Ishikawa (cell line): ENCODE results near the gene KEL.

ENCODE experiments used
- CEBPB ChIP-seq: IDR thresholded peaks from 2 replicates; pipeline ENCODE4 v1.6.1; 2012
- CREB1 ChIP-seq: IDR thresholded peaks from 2 replicates; pipeline ENCODE4 v1.6.1; 2012; ENCODE audit warnings: low read depth
- EGR1 ChIP-seq: IDR thresholded peaks from 2 replicates; pipeline ENCODE4 v1.6.1; 2012
- EP300 ChIP-seq: IDR thresholded peaks from 2 replicates; pipeline ENCODE4 v1.6.1; 2012; ENCODE audit warnings: borderline replicate concordance
- FOXM1 ChIP-seq: IDR thresholded peaks from 2 replicates; pipeline ENCODE4 v1.6.1; 2012; ENCODE audit warnings: low read depth, borderline replicate concordance
- NFIC ChIP-seq: IDR thresholded peaks from 2 replicates; pipeline ENCODE4 v1.6.1; 2012
- RAD21 ChIP-seq: IDR thresholded peaks from 2 replicates; pipeline ENCODE4 v1.6.1; 2012; ENCODE audit warnings: low read depth
- REST ChIP-seq: IDR thresholded peaks from 2 replicates; pipeline ENCODE4 v1.6.1; 2012; ENCODE audit warnings: low read depth, mild to moderate bottlenecking
- TAF1 ChIP-seq: IDR thresholded peaks from 2 replicates; pipeline ENCODE4 v1.6.1; 2012; ENCODE audit warnings: low read depth, mild to moderate bottlenecking
- TCF12 ChIP-seq: IDR thresholded peaks from 2 replicates; pipeline ENCODE4 v1.6.1; 2012; ENCODE audit warnings: low read depth
- TEAD4 ChIP-seq: IDR thresholded peaks from 2 replicates; pipeline ENCODE4 v1.6.1; 2012
- YY1 ChIP-seq: IDR thresholded peaks from 2 replicates; pipeline ENCODE4 v1.6.1; 2012; ENCODE audit warnings: low read depth
- ZBTB7A ChIP-seq: IDR thresholded peaks from 2 replicates; pipeline ENCODE4 v1.6.1; 2012; ENCODE audit warnings: low read depth
- TF ChIP-seq, protein P1 (sequence below): IDR thresholded peaks from 2 replicates; pipeline ENCODE4 v1.6.1; 2012
- TF ChIP-seq, protein P2 (sequence below): IDR thresholded peaks from 2 replicates; pipeline ENCODE4 v1.6.1; 2012

KEL gene

DNA sequence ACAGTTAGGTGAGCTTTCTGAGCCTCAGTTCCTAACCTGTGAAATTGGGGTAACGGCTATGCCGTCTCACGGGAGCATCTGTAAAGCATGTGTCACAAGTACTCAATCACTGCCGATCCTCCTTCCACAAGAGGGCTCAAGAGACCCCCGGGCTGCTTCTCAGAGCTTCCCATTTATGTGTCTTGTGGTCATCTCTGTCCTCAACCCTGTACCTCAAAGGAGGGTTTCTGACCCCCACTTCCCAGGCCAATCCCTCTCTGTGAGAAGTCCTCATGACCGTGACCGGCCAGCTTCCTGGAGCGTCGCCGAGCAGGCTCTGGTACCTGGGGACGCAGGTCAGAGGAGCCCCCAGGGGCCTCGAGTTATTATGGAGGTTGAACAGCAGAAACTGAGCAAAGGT is 28.1 kb downstream of the KEL start:
- TF ChIP-seq, protein P1, sequence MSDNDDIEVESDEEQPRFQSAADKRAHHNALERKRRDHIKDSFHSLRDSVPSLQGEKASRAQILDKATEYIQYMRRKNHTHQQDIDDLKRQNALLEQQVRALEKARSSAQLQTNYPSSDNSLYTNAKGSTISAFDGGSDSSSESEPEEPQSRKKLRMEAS, result no peak
- TF ChIP-seq YY1 (no peak), REST (no peak), TEAD4 (no peak), ZBTB7A (no peak), FOXM1 (no peak), RAD21 (no peak), CREB1 (no peak), NFIC (no peak), TCF12 (no peak), TAF1 (no peak), EGR1 (no peak), EP300 (no peak), CEBPB (no peak)
- TF ChIP-seq, protein P2, sequence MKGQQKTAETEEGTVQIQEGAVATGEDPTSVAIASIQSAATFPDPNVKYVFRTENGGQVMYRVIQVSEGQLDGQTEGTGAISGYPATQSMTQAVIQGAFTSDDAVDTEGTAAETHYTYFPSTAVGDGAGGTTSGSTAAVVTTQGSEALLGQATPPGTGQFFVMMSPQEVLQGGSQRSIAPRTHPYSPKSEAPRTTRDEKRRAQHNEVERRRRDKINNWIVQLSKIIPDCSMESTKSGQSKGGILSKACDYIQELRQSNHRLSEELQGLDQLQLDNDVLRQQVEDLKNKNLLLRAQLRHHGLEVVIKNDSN, result no peak

- TF ChIP-seq ZBTB7A, result no peak
- no peak for TF ChIP-seq TAF1
- no peak for TF ChIP-seq NFIC
- TF ChIP-seq CEBPB, result no peak
- TF ChIP-seq, protein P2, result no peak
- no peak for TF ChIP-seq EGR1
- TF ChIP-seq TCF12, result no peak
- TF ChIP-seq CREB1, result no peak
- no peak for TF ChIP-seq TEAD4
- no peak for TF ChIP-seq YY1
- no peak for TF ChIP-seq FOXM1
- TF ChIP-seq EP300, result no peak
Measured at GRCh38 chr7:142933624-142934023, 28.5 kb downstream of the KEL start, which contains the start of gene TRPV5. TSS of gene TRPV5 (minus strand) at chr7:142933746. CDS start at chr7:142933459, 287 bp downstream.

GRCh38 chr7:142933092-142933475 is 29.1 kb downstream of the KEL start:
- no peak for TF ChIP-seq FOXM1
- TF ChIP-seq TCF12, result no peak

DNA sequence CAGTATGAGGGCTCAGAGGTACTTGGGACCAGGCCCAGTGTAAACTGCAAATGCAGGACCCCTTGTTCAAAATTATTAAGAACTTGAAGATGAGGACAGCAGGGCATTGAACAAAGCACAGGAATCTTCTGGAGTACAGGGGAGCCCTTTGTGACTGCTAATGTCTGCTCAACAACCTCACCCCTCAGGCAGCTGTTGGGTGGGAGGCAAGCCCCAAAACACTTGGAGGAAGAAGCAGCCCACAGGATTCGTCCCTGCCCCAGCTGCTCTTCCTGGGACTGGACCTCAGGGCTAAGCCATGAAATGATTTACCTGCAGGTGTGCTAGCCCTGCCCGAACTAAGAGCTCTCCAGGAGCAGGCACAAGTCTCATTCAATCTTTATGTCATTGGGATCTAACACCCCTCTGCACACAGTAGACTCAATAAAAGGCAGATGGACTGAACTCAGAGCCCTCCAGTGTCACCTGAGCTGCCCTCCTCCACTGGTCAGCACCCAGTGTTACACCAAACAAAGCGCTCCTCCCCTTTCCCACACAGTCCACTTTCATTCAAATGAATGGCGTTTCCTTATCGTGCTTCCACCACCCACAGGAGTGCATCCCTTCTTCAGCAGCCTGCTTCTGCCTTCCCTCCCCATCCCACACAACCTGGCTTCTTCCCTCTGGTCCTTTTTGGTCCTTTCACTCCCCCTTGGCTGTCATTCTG is 29.6 kb downstream of the KEL start:
- TF ChIP-seq RAD21, result no peak

DNA sequence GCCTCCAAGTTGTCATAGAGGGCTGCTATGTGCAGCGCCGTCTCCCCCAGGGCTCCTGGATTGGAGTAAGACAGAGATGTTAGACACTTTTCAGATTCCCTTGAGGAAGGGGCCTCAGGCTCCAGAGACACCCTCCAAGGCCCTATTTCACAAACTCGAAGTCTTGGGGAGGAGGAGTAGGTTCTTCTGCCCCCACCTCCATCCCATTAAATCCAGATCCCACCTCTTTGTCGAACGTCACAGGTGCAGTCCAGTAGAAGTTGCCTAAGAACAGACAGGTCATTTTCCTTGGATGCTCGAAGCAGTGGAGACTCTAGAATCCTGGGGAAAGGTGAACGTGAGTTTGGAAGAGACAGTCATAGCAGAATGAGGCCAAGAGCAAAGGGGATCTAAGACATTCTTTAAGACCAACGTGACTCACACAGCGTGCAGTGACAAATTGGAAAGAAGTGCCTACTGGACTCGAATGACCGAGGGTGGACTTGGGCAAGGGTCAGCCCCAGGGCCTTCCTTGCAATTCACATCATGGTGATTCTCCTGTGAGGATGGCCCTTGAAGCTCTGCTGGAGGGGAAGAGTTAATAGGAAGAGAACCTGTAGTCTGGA is 31.9 kb downstream of the KEL start:
- TF ChIP-seq CREB1, result no peak
- no peak for TF ChIP-seq TEAD4
- no peak for TF ChIP-seq CEBPB
- TF ChIP-seq EGR1, result no peak
- no peak for TF ChIP-seq NFIC
- TF ChIP-seq RAD21, result no peak
- TF ChIP-seq FOXM1, result no peak
- no peak for TF ChIP-seq EP300
- no peak for TF ChIP-seq YY1
- TF ChIP-seq, protein P2, result no peak
- TF ChIP-seq REST, result no peak
- TF ChIP-seq TAF1, result no peak
- no peak for TF ChIP-seq TCF12
- TF ChIP-seq, protein P1, result no peak
- no peak for TF ChIP-seq ZBTB7A

GRCh38 chr7:142927949-142928348 is 34.2 kb downstream of the KEL start:
- TF ChIP-seq CREB1 (no peak), TCF12 (no peak), RAD21 (no peak), ZBTB7A (no peak), CEBPB (no peak), EGR1 (no peak), REST (no peak)
- TF ChIP-seq, protein P2, result no peak
